K562 (cell line): ENCODE results near the gene WDR88. TPM values are rescaled to one million over a fixed set of nuclear protein-coding genes. Genes with fewer than 3 reads are reported as not detected.

Experiments used
- ARNT ChIP-seq, 2 experiments: fragments of 450-650 bp; IDR thresholded peaks; 2 replicates each; pipeline ENCODE4 v1.6.1; 2016; ENCODE audit warnings: mild to moderate bottlenecking in 1 of 2
- ETV5 ChIP-seq: sonication (generic); formaldehyde crosslinking; IDR thresholded peaks from 2 replicates; pipeline ENCODE4 v1.4.0; 2020; ENCODE audit warnings: low read depth, mild to moderate bottlenecking, missing genetic modification reagents
- JUN ChIP-seq, 2 experiments: sonication (generic) in 1 of 2; formaldehyde crosslinking in 1 of 2; IDR thresholded peaks; 2 replicates each; pipeline versions ENCODE4 v1.6.1 to v1.8.0; 2012 to 2022; ENCODE audit warnings: borderline replicate concordance in 2 of 2, mild to moderate bottlenecking in 2 of 2, improper control_type of control experiment in 1 of 2, low read depth in 1 of 2, low read length in 1 of 2, missing genetic modification reagents in 1 of 2
- NFIC ChIP-seq: fragments of 450-650 bp; IDR thresholded peaks from 2 replicates; pipeline ENCODE4 v1.6.1; 2017; ENCODE audit warnings: mild to moderate bottlenecking, inconsistent platforms
- POLR2B ChIP-seq: fragments of 450-650 bp; IDR thresholded peaks from 2 replicates; pipeline ENCODE4 v1.6.1; 2018; ENCODE audit warnings: low read depth; ENCODE audit not compliant: partially characterized antibody
- RFX1 ChIP-seq: fragments of 450-650 bp; IDR thresholded peaks from 2 replicates; pipeline ENCODE4 v1.6.1; 2016; ENCODE audit warnings: mild to moderate bottlenecking, moderate library complexity
- SMARCA4 ChIP-seq: fragments of 450-650 bp; IDR thresholded peaks from 2 replicates; pipeline ENCODE4 v1.6.1; 2016
- ZNF12 ChIP-seq: sonication (generic); formaldehyde crosslinking; IDR thresholded peaks from 2 replicates; pipeline ENCODE4 v1.4.0; 2020; ENCODE audit warnings: mild to moderate bottlenecking, missing genetic modification reagents
- ZNF408 ChIP-seq: fragments of 250-450 bp; sonication (Bioruptor Pico); IDR thresholded peaks from 2 replicates; pipeline ENCODE4 v1.4.0; 2020; ENCODE audit warnings: low read depth, mild to moderate bottlenecking, moderate library complexity
- ZNF431 ChIP-seq: sonication (generic); formaldehyde crosslinking; IDR thresholded peaks from 2 replicates; pipeline ENCODE4 v1.8.0; 2022; ENCODE audit warnings: mild to moderate bottlenecking, missing genetic modification reagents
- ZNF584 ChIP-seq: fragments of 200-800 bp; sonication (Bioruptor generic); IDR thresholded peaks from 2 replicates; pipeline ENCODE4 v1.6.1; 2016; ENCODE audit warnings: low read depth, mild to moderate bottlenecking, missing genetic modification characterization, missing compliant biosample characterization
- ZNF717 ChIP-seq: fragments of 250-450 bp; sonication (Bioruptor Pico); IDR thresholded peaks from 2 replicates; pipeline ENCODE4 v1.5.0; 2021
- polyA plus RNA-seq, 8 experiments: library from polyadenylated mRNA; depleted of rRNA in 4 of 8; stranded (reverse) in 5 of 8; unstranded in 3 of 8; fragments of >200 nt; fragmentation: Nextera tagmentation in 2 of 8; fragmentation: Illumina TruSeq in 1 of 8; extraction: Ambion mirVana in 2 of 8; extraction: Trizol in 1 of 8; gene quantifications; 2 replicates each; pipeline versions ENCODE4 v1.2.1 to v1.2.3, GENCODE V29; 2011 to 2014; ENCODE audit warnings: inconsistent platforms in 1 of 8, missing spikeins in 1 of 8
- total RNA-seq, 7 experiments: library from RNA; depleted of rRNA in 6 of 7; stranded (reverse); fragments of >200 nt in 6 of 7; fragmentation: Illumina TruSeq in 2 of 7; extraction: Trizol in 2 of 7; gene quantifications; 2 replicates each; pipeline versions ENCODE4 v1.2.1 to v1.2.3, GENCODE V29; 2011 to 2021; ENCODE audit warnings: low replicate concordance in 1 of 7
- TF ChIP-seq, protein P1 (sequence below): sonication (generic); formaldehyde crosslinking; IDR thresholded peaks from 2 replicates; pipeline ENCODE4 v1.8.0; 2022; ENCODE audit warnings: mild to moderate bottlenecking, low read depth, missing genetic modification reagents
- TF ChIP-seq, protein P2 (sequence below): fragments of 450-650 bp; IDR thresholded peaks from 2 replicates; pipeline ENCODE4 v1.7.1; 2018; ENCODE audit warnings: mild to moderate bottlenecking, low read depth; ENCODE audit not compliant: partially characterized antibody
- TF ChIP-seq, protein P3 (sequence below): sonication (generic); formaldehyde crosslinking; IDR thresholded peaks from 2 replicates; pipeline ENCODE4 v1.9.0; 2022; ENCODE audit warnings: mild to moderate bottlenecking, missing genetic modification reagents
- TF ChIP-seq, protein P4 (sequence below): fragments of 200-800 bp; sonication (Bioruptor generic); IDR thresholded peaks from 2 replicates; pipeline ENCODE4 v1.6.1; 2016; ENCODE audit warnings: missing genetic modification characterization, missing compliant biosample characterization

The WDR88 gene
- total and polyA plus RNA-seq, 9 of the 15 experiments (the other 6 are each of a cell fraction or from before 2014, with no cell fraction given): 0.03 to 0.04 TPM; not detected in 7

DNA sequence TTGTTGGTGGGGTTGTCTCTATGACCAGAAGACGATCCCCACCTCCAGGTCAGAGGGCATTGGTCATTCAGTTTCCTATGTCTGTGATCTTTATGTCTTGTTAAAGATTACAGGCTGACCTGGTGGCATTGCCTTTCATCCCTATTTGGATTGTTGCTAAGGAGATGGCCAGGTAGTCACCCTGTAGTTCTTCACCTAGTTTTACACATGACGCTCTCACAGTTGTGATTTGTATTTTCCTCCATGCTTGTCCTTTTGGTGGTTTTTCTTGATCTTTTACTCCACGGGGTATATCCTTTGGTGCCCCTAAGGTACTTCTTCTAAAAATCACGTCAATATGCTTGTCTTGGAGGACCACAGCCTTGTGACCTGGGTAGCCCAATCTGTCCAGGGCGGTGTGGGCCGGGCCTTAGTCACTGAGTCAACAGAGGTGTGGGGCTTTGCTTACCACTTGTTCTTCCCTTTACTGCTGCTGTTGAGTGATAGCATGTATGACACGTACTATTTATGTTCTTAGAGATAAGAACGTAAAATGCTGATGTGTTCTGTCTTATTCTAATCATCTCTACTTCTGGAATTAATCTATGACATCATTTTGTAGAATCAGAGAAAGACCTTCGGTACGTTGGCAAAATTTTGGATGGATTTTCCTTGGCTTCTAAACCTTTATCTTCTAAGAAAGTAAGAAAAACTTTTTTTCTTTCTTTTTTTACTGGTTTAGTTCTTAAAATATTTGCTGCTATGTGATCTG lies 30.8 kb upstream of the WDR88 start (continued):
- TF ChIP-seq, protein P1, sequence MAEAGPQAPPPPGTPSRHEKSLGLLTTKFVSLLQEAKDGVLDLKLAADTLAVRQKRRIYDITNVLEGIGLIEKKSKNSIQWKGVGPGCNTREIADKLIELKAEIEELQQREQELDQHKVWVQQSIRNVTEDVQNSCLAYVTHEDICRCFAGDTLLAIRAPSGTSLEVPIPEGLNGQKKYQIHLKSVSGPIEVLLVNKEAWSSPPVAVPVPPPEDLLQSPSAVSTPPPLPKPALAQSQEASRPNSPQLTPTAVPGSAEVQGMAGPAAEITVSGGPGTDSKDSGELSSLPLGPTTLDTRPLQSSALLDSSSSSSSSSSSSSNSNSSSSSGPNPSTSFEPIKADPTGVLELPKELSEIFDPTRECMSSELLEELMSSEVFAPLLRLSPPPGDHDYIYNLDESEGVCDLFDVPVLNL (CRISPR knock-in tag): no peak
- TF ChIP-seq, protein P2, sequence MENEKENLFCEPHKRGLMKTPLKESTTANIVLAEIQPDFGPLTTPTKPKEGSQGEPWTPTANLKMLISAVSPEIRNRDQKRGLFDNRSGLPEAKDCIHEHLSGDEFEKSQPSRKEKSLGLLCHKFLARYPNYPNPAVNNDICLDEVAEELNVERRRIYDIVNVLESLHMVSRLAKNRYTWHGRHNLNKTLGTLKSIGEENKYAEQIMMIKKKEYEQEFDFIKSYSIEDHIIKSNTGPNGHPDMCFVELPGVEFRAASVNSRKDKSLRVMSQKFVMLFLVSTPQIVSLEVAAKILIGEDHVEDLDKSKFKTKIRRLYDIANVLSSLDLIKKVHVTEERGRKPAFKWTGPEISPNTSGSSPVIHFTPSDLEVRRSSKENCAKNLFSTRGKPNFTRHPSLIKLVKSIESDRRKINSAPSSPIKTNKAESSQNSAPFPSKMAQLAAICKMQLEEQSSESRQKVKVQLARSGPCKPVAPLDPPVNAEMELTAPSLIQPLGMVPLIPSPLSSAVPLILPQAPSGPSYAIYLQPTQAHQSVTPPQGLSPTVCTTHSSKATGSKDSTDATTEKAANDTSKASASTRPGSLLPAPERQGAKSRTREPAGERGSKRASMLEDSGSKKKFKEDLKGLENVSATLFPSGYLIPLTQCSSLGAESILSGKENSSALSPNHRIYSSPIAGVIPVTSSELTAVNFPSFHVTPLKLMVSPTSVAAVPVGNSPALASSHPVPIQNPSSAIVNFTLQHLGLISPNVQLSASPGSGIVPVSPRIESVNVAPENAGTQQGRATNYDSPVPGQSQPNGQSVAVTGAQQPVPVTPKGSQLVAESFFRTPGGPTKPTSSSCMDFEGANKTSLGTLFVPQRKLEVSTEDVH: no peak
- TF ChIP-seq SMARCA4 (peak; percentile 98), NFIC (peak; percentile 58), RFX1 (peak; percentile 59), ZNF431 (CRISPR knock-in tag) (no peak), ARNT (IDR thresholded peaks at IDR 0.05) (peak in 1 of 2 experiments; percentile 85; a peak in 1 of 4 replicates), ETV5 (no peak), ZNF717 (no peak), POLR2B (no peak), ZNF12 (CRISPR knock-in tag) (no peak), ZNF408 (CRISPR knock-in tag) (no peak), JUN (IDR thresholded peaks at IDR 0.05; ENCODE audit: borderline replicate concordance, low read depth, low read length) (peak; percentile 95), JUN (CRISPR knock-in tag; IDR thresholded peaks at IDR 0.05; ENCODE audit: borderline replicate concordance) (no peak), ZNF584 (CRISPR knock-in tag) (no peak)
- TF ChIP-seq, protein P3, sequence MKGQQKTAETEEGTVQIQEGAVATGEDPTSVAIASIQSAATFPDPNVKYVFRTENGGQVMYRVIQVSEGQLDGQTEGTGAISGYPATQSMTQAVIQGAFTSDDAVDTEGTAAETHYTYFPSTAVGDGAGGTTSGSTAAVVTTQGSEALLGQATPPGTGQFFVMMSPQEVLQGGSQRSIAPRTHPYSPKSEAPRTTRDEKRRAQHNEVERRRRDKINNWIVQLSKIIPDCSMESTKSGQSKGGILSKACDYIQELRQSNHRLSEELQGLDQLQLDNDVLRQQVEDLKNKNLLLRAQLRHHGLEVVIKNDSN (CRISPR knock-in tag): no peak
- TF ChIP-seq, protein P4, sequence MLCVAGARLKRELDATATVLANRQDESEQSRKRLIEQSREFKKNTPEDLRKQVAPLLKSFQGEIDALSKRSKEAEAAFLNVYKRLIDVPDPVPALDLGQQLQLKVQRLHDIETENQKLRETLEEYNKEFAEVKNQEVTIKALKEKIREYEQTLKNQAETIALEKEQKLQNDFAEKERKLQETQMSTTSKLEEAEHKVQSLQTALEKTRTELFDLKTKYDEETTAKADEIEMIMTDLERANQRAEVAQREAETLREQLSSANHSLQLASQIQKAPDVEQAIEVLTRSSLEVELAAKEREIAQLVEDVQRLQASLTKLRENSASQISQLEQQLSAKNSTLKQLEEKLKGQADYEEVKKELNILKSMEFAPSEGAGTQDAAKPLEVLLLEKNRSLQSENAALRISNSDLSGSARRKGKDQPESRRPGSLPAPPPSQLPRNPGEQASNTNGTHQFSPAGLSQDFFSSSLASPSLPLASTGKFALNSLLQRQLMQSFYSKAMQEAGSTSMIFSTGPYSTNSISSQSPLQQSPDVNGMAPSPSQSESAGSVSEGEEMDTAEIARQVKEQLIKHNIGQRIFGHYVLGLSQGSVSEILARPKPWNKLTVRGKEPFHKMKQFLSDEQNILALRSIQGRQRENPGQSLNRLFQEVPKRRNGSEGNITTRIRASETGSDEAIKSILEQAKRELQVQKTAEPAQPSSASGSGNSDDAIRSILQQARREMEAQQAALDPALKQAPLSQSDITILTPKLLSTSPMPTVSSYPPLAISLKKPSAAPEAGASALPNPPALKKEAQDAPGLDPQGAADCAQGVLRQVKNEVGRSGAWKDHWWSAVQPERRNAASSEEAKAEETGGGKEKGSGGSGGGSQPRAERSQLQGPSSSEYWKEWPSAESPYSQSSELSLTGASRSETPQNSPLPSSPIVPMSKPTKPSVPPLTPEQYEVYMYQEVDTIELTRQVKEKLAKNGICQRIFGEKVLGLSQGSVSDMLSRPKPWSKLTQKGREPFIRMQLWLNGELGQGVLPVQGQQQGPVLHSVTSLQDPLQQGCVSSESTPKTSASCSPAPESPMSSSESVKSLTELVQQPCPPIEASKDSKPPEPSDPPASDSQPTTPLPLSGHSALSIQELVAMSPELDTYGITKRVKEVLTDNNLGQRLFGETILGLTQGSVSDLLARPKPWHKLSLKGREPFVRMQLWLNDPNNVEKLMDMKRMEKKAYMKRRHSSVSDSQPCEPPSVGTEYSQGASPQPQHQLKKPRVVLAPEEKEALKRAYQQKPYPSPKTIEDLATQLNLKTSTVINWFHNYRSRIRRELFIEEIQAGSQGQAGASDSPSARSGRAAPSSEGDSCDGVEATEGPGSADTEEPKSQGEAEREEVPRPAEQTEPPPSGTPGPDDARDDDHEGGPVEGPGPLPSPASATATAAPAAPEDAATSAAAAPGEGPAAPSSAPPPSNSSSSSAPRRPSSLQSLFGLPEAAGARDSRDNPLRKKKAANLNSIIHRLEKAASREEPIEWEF (CRISPR knock-in tag): no peak
